Hematopoietic multipotent progenitor cell (in vitro differentiated cells): ENCODE measurements around the gene RSU1. TPM values are rescaled to one million over a fixed set of nuclear protein-coding genes. Genes with fewer than 3 reads are reported as not detected.
"Not testable (repeated sequence)": the region's sequence is repeated elsewhere in the genome, so short reads cannot be mapped to it uniquely, and the experiment has no call there.

ENCODE experiments used
- DNase-seq, 3 donors: peaks; one replicate each; pipeline ENCODE4 v3.0.0-alpha.2; 2011 to 2015; ENCODE audit warnings: low read depth in 2 of 3, low spot score in 2 of 3
- total RNA-seq: library from RNA; depleted of rRNA; stranded (reverse); fragments of >200 nt; gene quantifications from one replicate; pipeline ENCODE4 v1.2.3, GENCODE V29; 2012

RSU1 gene
- total RNA-seq, 1 donor = 35.5 TPM

DNA sequence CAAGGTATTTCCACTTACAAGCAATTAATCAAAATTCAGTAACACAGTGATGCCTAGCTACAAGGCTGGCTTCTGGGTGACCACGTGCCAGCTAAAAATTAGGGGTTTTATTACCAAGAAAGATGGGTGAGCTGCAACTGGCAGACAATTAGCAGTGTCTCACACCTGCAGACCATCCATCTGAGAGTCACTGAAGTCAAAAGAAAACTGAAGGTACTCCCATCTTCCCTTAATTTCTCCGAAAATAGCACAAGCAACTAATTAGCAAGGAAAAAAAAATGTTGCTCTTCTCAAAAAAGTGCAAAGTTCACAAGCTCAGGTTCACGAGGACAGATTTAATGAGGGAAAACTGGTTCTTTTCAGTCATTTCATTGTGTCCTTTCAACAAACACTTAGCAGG lies 28.4 kb downstream of the RSU1 start:
- DNase-seq = no peak

DNA sequence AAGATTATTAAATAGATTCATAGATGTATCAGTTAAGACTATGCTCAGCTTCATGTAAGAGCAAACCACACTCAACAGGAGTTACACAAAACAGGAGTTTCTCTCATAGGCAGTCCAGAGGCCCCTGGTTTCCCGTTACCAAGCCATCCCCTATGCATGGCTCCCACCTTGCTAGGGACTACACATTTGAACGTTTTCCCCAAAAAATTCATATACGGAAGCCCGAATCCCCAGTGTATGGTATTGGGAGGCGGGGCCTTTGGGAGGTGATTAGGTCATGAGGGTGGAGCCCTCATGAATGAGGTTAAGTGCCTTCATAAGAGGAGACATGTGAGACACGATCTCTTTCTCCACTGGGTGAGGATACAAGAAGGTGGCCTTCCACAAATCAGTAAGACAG lies 29.1 kb downstream of the RSU1 start:
- no peak for DNase-seq

DNA sequence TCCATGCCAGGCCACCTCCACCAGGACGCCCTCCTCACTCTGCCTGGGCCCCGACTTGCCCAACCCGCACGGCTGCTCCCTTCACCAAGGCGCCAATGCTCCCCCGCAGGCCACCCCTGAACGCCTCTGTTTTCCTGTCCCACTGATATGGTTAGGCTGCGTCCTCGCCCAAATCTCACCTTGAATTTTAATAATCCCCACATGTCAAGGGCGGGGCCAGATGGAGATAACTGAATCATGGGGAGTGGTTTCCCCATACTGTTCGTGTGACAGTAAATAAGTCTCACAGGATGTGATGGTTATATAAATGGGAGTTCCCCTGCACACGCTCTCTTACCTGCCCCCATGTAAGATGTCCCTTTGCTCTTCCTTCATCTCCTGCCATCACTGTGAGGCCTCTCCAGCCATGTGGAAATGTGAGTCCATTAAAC lies 29.8 kb downstream of the RSU1 start:
- DNase-seq = peak in 1 of 3 donors; percentile 43

DNA sequence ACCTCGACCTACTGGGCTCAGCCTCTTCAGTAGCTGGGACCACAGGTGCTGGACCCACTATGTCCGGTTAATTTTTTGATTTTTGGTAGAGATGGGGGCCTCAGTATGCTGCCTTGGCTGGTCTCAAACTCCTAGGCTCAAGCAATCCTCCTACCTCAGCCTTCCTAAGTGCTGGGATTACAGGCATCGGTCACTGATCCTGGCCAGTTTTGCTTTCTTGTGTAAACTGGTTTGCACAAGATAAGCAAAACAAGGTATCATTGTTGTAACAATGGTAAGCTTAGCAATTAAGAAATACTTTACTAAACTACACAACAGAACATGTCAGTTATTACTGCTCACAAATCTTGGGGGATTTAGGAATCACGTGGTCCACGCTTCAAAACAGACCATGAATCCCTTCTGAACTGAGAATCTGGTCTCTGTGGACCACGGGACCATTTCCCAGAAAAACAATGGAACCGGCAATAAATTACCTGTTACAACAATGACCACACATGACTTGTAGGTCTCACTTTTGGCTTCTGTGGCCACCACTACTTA lies 36.8 kb downstream of the RSU1 start:
- no peak for DNase-seq

DNA sequence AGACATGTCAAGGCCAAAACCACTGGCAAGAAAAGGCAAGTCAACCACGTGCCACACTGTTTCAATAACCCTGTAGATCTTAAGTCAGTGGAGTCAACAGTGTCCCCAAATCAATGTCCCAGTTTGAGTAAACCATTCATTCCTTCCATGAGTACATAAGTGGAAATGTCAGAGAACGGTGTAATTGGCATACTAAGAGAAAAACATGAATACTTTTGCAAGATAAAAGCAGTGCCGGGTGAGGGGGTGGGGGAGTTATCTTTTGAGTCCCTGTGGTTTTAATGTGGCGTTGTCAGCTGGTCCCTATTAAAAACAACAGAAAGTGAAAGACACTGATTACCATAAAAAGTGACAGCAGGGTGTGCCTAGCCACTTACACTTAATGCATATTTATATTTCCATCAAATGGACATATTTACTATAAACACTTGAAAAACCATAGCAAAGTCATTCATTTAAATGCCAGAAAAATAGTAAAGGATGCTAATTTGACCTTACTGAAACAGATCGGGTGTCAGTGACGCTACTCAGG lies 37.8 kb downstream of the RSU1 start:
- no peak for DNase-seq

DNA sequence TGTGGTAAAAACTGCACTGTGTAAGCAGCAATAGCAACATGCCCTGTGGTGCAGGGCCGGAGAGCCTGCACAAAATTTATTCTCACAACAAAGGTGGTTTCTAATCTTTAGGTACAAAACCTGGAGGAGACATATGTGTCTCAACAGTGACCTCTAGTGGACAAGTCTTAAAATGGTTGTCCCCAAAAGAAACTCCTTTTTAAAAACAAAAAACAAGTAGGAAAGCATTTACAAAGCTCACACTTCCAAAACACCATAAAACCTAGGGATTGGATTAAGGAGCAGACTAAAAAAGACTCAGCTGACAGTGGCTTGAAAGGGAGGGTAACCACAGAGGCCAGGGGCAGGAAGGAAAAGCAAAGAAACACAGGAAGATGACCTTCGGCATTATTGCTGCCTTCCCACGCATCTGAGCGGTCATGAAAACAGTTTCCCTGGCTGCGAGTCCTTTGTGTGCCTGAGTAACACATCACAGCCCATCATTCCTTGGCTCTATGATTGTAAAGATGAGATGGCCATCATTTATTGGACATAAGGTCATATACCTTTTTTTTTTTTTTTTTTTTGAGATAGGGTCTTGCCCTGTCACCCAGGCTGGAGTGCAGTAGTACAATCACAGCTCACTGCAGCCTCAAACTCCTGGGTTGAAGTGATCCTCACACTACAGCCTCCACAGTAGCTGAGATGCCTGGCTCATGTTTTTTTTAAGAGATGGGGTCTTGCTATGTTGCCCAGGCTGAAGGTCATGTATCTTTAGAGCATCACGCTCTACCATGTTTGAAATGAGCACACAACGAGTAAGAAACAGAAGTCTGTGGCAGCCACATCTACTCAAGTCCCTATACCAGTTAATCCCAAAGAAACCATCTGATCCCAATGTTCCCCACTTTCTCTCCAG lies 39.5 kb downstream of the RSU1 start:
- DNase-seq = peak; percentile 37 to 71 (median 51)

DNA sequence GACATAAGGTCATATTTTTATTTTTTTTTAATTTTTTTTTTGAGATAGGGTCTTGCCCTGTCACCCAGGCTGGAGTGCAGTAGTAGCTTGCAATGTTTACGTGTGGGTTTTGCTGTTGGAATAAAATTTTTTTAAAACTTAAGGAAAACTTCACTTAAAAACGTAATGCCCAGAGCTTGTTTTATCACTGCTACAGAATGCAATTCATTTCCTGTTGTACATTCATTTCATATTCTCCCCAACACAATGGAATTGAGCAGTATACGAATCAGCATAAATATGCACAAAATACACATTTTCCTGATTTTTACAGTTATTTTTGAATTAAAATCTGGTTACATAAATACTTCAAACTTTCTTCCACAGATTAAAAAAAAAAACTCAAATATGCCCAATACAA lies 40.3 kb downstream of the RSU1 start:
- DNase-seq = no peak

DNA sequence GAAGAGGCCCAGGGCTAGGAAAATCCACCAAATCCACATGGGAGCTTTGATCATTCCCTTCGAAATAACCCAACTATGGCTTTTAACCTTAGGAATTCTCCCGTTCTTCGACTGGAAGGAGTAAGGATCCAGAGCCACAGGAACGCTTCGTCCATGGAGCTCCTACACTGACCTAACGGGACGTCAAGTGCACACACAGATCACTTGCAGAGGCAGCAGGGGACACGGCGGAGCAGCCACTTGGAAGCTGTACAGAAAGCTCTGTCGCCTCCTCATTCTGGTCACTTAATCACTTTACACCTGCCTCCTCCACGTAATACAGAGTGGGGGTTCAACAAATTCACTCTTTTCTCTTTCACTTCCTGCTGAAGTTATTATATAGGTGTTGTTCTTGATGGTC lies 43.9 kb downstream of the RSU1 start:
- DNase-seq = no peak

DNA sequence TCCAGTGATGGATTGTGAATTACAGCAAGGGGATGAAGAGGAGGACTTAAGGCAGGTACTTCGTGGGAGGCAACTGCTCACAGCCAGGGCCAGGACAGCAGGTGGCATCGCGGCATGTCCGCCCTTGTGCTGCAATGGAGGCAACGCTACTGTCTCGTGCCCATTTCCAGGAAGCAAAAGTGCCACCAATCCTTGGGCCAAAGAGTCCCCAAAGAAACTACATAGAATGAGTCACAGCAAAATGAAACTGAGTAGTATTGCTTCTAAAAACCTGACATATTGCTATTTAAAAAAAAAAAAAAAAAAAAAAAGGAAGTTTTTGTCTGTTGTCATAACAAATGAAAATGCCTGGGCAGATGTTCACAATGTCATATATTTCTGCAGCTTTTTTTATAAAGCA lies 46.6 kb downstream of the RSU1 start:
- DNase-seq = peak in 2 of 3 donors; percentile 25 to 61

DNA sequence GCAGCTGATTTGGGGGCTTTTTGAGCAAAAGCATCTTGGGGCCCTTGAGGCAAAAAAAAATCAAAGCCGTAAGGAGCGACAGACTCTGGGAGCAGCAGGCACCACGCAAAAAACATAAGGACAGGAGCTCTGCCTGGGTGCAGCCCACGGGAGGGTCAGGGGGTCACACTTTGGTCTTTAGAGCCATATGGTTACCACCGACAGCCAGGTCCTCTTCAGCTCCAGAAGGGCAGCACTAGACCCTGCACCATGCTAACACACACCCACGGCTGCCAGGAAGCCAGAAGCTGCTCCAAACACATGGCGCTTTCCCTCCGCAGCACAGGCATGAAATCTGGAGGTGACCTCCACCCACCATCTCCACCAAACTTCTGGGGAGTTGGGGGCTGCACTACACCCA lies 47.1 kb downstream of the RSU1 start:
- DNase-seq = no peak

DNA sequence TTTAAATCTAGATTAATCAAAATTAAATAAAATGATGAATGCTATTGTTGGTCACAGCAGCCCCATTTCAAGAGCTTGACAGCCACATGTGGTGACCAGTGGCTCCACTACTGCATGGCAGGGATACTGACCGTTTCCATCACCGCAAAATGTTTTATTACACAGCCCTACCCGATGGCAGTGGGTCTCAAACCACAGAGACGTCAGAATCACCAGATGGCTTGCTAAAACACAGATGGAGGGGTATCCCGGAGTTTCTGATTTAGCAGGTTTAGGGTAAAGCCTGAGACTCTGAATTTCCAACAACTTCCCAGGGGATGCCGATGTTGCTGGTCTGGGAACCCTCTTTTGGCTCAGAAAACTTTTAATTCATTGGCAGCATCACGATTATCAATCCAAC lies 47.9 kb downstream of the RSU1 start:
- no peak for DNase-seq

DNA sequence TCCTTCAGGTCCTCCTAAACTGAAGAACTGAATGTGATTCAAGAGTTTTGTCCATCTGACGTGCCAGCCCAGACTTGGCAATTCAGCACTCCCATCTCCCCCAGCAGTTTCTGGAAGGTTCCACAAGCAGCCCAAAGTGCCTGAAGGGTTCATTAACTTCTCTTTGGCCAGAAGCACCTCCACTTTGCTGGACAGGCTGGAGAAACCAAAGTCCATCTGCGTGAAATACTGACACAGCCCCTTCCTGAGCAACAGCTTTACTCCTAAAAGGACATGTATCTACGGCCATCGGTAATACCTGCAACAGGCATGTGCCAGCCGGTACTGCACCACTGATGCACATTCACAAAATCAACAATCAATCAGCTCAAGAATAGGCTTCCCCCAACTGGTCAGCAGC lies 48.5 kb downstream of the RSU1 start:
- DNase-seq = no peak

DNA sequence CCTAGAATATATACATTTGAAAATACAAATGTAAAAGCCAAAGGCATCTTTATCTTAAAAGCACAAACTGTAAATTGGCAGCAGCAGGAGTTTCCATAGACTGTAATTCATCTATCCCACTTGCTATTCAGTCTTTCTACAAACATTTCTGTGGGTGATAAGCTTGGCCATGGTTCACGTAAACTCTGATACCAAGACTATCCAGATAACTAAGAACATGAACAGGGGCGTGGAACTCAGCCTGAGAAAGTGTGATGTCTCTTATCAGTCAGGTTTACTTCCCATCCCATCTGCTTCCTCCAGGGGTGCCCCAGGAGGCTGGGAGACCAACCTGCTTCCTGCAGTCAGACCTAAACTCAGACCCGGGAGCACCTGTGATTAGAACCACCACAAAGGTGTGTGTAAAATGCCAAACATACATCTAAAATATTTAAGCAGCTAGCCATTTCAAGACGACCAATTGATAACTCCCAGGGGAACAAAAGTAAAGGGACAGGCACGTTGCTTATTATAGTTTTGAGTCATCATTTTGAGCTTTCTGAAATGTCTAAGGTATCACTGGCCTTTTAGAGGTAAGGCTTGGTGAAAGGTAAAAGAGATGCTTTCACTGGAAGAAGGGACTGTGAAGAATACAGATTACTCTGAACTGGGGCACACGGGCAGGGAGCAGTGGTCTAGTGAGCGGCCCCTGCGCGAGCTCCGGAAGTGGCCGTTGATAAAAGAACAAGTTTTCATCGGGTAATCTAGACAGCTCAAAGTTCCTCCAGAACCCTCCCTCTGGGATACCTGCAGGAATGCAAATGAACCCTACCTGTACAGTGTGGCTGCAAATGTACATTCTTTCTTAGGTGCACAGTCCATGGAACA lies 51.5 kb downstream of the RSU1 start:
- peak in 1 of 3 donors; percentile 1 for DNase-seq

DNA sequence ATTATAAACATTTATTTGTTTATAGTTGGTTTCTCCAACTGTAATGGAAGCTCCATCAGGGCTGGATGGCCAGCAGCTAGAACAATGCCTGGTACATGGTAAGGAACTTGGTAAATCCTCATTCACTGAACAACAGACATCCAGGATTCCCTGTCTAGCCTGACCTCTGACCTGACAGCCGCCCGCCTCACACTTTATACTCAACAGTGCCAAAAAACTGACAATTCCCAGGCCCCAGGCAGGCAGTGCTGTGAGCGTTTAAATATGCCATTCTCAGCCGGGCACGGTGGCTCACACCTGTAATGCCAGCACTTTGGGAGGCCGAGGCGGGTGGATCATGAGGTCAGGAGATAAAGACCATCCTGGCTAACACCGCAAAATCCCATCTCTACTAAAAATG lies 55.9 kb downstream of the RSU1 start:
- DNase-seq = no peak

DNA sequence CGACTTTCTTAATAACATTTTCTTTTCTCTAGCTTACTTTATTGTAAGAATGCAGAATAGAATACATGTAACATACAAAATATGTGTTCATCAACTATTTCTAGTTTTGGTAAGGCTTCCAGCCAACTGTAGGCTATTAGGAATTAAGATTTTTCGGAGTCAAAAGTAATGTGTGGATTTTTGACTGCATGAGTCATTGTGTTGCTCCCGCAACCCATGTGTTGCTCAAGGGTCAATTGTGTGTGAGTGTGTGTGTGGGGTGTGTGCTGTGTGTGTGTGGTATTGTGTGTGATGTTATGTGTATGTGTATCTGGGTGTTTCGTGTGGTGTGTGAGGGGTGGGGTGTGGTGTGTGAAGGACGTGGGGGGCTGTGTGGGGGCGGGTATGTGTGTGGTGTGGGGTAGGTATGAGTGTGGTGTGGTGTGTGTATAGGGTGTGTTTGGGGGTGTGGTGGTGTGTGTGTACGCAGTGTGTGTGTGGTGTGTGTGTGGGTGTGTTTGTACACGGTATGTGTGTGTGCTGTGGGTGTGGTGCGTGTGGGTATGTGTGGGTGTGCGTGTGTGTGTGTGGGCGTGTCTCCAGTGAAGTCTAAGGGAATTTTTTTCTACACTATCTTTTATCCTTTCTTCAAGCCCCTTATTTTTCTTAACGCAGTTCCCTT lies 60.5 kb downstream of the RSU1 start:
- DNase-seq = no peak

DNA sequence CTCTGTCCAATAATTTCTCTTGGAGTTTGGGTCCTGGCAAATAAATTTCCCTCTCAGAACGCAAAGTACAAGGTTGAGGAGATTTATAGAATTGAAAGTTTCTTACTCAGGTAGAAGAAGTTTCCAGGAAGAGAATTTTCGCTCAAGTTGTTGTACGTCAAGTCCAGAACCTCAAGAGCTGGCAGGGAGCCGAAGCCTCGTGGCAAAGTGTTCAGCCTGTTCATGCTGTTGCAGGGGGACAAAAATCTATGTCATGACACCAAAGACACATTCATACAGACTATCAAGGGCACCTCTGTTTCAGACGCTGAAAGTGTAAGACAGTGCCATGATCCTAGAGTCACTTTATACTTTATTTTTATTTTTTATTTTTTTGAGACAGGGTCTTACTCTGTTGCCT lies 62.5 kb downstream of the RSU1 start:
- DNase-seq = no peak

DNA sequence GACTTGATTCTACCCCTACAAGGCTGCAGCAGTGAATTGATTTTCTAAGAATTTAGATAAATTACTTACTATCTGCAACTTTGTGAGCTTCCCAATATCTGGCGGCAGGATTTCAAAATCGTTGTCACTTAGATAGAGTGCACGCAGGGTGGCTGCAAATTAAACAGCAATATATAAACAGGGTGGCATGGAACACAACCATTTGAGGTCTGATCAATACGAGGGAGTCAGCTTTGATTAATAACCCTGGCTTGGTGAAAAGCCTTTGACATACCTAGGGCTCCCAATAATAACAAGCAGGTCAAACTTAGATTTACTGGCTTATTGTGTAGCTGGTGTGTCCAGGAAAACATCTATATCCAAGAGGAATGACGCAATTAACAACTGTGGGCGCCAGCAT lies 64.4 kb downstream of the RSU1 start:
- not testable (repeated sequence) for DNase-seq

DNA sequence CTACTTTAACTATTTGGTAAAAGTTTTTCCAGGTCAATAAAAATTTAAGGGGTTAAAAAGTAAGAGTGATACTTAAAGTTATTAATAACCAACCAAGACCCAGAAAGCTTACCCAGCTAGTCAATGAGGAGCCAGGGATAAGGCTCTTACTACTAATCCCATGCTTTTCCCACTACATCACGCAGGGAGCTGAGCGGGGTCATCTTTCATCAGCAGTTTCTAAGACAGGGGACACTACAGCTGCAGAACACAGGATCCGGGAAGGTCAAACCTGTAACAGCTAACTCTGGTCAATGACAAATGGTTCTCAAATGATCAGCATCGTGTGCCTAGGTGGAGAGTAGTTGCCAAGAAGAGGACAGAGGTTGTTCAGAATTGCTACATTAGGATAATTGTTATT lies 65.1 kb downstream of the RSU1 start:
- no peak for DNase-seq

DNA sequence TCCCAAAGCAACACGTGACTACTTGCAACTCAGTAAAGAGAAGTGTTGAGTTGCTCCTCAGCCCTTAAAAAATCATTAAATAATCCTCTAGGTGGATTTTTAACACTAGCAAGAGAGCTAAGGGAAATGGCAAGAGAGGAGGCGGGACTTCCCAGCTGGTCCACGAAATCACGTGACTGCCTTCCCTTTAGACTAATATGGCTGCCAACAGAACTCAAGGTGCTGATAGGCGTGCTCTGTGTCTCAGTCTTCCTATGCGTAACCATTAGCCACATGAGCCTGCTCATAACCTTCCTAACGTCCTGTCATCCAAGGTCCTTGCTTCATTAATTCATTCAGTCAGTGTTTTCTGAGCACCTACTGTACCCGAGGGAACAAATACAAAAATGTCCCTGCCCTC lies 66.0 kb downstream of the RSU1 start:
- no peak for DNase-seq

DNA sequence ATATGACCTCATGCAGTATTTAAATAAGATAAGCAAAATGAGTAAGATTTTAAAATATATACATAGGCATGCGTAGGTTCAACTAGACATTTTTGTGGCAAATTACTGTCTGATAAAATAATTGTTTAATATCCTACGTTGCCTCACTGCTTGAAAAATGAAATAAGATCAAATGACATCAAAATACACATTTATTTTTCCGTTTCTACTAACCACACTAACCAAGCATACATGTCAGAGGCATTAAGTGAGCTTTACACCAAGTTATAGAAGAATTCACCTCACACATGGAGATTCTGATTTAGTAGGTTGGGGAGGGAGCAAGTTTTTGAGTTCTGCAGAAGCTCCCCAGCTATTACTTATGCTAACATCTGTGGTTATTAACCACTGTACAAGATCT lies 66.8 kb downstream of the RSU1 start:
- DNase-seq = no peak

DNA sequence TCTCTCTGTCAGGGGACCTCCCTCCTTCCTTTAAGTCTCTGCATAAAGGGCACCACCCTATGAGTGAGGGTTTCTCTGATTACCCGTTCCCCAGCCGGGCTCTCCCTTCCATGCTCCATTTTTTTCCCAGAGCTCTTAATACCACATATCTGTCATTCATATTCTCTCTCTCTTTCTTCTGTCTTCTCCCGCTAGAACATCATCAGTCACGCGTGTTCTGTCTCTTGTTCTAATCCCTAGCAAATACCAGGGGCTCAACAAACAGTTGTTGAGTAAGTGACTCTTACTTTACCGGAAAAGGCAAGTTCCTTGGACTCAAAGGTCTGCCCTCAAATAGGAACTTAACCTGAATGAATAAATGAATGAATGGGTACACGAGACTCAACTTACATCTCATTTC lies 68.5 kb downstream of the RSU1 start:
- DNase-seq = no peak
